Islet of Langerhans (tissue), 1 donor: Measurements from ENCODE around the gene TUBA3C.

Experiments
- FAIRE-seq: peaks from one replicate; lab custom pipeline; 2011; peaks lifted over from hg19 to GRCh38; lab: Jason Lieb, UNC

TUBA3C gene

GRCh38 chr13:19161308-19161707, 20.3 kb downstream of the TUBA3C start:
- no peak for FAIRE-seq

- FAIRE-seq = no peak
Observed at GRCh38 chr13:19159761-19160420, 21.7 kb downstream of the TUBA3C start.

DNA sequence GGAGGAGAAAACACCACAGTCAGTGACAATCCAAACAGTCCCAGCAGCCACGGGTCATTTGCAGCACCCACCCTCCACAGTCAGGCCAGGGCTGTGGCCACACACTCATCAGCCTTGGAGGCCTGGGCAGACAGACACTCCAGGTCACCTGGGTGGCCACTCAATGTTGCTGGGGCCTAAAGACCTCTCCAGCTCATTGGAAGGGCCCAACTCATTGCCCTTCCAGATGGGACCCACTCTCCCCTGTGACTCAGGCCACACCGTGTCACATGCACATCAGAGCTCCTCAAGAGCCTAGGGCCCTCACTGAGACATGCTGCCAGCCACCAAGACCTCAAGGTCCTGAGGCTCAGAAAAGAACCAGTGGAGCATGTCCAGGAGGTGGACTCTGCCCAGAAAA, 22.4 kb downstream of the TUBA3C start:
- no peak for FAIRE-seq

GRCh38 chr13:19158526-19159174, 23.0 kb downstream of the TUBA3C start:
- no peak for FAIRE-seq

- no peak for FAIRE-seq
Observed at GRCh38 chr13:19158006-19158405, 23.6 kb downstream of the TUBA3C start.

- FAIRE-seq = no peak
Observed at GRCh38 chr13:19157461-19157860, 24.2 kb downstream of the TUBA3C start.

- no peak for FAIRE-seq
Observed at GRCh38 chr13:19156013-19156825, 25.4 kb downstream of the TUBA3C start.

DNA sequence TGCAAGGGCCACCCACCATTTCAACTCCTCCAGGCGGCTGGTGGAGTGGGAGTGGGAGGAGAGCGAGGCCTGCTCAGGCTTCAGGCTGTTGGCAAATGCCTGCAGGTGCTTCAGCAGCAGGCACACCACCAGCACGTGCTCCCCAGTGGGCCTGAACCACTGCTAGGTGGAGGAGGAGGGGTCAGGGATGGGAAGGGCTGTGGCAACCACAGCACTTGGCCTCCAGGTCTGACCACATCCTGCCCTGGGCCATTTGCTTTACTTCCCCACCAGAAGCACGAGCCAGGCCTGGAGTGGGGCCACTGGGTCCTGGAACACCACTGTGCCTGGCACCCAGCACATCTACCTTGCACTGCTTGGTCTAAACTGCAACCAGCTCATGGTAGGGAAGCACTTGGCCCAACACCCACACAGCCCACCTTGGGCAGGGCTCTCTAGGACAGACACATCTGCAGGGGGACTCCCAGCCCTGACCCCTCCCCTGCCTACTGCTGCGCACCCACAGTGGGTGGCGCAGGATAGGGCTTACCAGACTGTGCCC, 26.2 kb downstream of the TUBA3C start:
- no peak for FAIRE-seq

- no peak for FAIRE-seq
Observed at GRCh38 chr13:19154843-19155242, 26.8 kb downstream of the TUBA3C start.

- no peak for FAIRE-seq
Observed at GRCh38 chr13:19153782-19154450, 27.7 kb downstream of the TUBA3C start.

- no peak for FAIRE-seq
Observed at GRCh38 chr13:19152403-19152802, 29.2 kb downstream of the TUBA3C start.

DNA sequence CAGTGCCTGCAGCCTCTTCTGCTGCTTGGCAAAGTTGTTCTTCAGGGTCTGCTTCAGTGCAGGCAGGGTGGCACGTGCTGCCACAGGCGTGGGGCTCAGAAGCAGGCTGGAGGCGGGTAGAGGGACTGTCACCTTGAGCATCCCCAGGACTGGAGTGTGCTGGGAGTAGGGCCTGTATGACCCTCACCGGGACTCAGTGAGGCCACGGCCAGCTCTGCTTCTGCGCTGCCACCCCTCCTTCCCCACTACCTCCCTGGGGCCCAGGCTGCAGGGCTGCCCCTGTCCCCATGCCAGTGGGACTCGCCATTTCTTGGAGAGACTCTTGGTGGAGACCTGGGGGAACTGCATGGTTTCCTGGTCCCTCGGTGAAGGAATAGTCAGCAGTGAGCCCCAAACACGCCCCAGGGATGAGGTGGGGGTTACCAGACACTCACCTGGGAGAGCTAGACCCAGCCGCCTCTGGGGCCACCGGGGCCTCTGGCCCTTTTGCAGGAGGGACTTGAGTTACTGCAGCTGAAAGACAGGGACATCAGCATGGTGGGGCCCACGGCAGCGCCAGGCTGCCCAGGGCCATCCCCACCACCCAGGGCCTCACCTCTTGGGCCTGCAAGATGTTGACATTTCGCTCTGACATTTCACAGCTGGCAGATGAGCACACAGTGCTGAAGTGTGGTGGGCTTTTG, 29.9 kb downstream of the TUBA3C start:
- no peak for FAIRE-seq

DNA sequence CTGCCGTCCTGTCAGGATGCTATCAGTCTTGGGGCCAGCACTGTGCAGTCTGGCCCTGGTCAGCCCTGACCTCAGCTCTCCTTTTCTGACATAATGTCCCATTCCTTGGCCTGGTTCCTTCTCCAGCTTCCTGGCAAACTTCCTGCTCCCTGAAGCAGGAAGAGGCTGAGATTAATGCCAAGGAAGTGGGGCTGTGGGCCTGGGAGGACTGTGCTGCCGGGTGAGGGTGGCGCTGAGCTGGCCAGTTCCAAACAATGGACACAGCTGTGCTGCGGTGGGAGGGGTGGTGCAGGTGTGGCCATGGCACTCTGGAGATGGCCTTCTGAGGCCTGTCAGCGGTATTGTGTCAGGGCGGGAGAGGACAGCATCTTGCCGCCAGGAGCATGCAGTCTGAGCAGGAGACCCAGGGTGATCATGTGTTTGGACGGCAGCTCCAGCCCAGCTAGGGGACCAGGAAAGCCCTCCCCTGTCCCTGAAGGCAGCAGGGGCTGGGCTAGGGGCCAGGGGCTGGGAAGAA, 30.9 kb downstream of the TUBA3C start:
- FAIRE-seq = no peak

DNA sequence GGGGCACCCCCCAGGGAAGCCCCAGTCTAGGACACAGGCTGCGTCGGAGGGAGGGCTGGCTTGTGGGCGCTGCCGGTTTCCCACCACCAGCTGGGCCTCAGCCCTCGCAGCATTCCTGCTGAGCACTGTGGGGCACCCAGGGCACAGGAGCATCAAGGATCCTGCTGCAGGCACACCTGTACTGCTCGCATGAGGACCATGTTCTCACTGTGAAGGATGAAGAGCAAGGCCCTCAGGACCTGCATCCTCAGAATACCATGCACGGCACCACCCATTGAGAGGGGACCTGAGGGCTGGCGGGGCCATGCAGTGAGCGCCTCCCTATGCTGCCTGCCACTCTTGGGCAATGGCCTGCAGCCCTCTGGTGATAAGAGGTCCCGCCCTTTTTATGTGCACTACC, 31.4 kb downstream of the TUBA3C start:
- no peak for FAIRE-seq

GRCh38 chr13:19148561-19148960, 33.1 kb downstream of the TUBA3C start:
- no peak for FAIRE-seq
